Panc1 (cell line): ENCODE measurements around the gene ACTL9. TPM values are rescaled to one million over a fixed set of nuclear protein-coding genes. Genes with fewer than 3 reads are reported as not detected.
A peak's percentile ranks its signal among the peaks of the same experiment; 100 is the strongest.

Experiments
- ATAC-seq: fragments of 200-7000 bp; cut with Tn5 transposase; 2 replicates; pipeline ENCODE4 v1.9.1; 2020; ENCODE audit warnings: mild to moderate bottlenecking, moderate library complexity
- BruUV-seq: library from RNA; stranded (reverse); fragments of 400-500 nt; replicated peaks from 2 replicates; lab custom pipeline; 2021; lab: Mats Ljungman, UMichigan
- CTCF ChIA-PET: fragments of 300-600 bp; sonication (Branson Sonifier 250); formaldehyde crosslinking; loops from one replicate; lab custom pipeline; 2022; ENCODE audit warnings: antibody characterized with exemption; lab: Charles Lee
- POLR2A ChIA-PET: fragments of 300-600 bp; sonication (Branson Sonifier 250); formaldehyde crosslinking; loops from one replicate; lab custom pipeline; 2022; ENCODE audit warnings: antibody characterized with exemption; lab: Charles Lee
- DNase-seq: peaks from one replicate; pipeline ENCODE4 v3.0.0-alpha.2; 2010; ENCODE audit warnings: low read depth, low spot score
- H3K27ac ChIP-seq: 2 replicates; pipeline ENCODE4 v1.5.1; 2011; ENCODE audit warnings: mild to moderate bottlenecking, low read length, inconsistent platforms
- H3K27me3 ChIP-seq: fragments of 200-500 bp; sonication (Bioruptor generic); 2 replicates; pipeline ENCODE4 v1.6.0; 2014; ENCODE audit warnings: low read length, inconsistent platforms; ENCODE audit not compliant: control insufficient read depth, insufficient read depth
- H3K36me3 ChIP-seq: fragments of 200-500 bp; sonication (Bioruptor generic); 2 replicates; pipeline ENCODE4 v1.5.1; 2014; ENCODE audit warnings: inconsistent platforms, mild to moderate bottlenecking, low read length, moderate library complexity; ENCODE audit not compliant: control insufficient read depth, insufficient read depth
- H3K4me1 ChIP-seq: 2 replicates; pipeline ENCODE4 v1.5.1; 2011; ENCODE audit warnings: inconsistent platforms, mild to moderate bottlenecking, low read length, moderate library complexity; ENCODE audit not compliant: control insufficient read depth, insufficient read depth
- H3K4me3 ChIP-seq, 2 experiments: 2 replicates each; pipeline ENCODE4 v1.5.1; 2011 to 2012; ENCODE audit warnings: low read depth in 2 of 2, low read length in 2 of 2, mild to moderate bottlenecking in 2 of 2, inconsistent platforms in 1 of 2, moderate library complexity in 1 of 2
- H3K9me3 ChIP-seq: fragments of 200-500 bp; sonication (Bioruptor generic); 2 replicates; pipeline ENCODE4 v1.5.1; 2014; ENCODE audit warnings: low read depth, mild to moderate bottlenecking, inconsistent platforms, low read length, moderate library complexity; ENCODE audit not compliant: control insufficient read depth, insufficient read depth
- CTCF ChIP-seq: fragments of 450-650 bp; IDR thresholded peaks from 2 replicates; pipeline ENCODE4 v1.5.1; 2017; ENCODE audit warnings: mild to moderate bottlenecking
- POLR2AphosphoS5 ChIP-seq: IDR thresholded peaks from 2 replicates; pipeline ENCODE4 v1.6.1; 2012; ENCODE audit warnings: mild to moderate bottlenecking, low read depth, low read length, moderate library complexity
- REST ChIP-seq, 2 experiments: IDR thresholded peaks; 2 replicates each; pipeline ENCODE4 v1.6.1; 2011 to 2012; ENCODE audit warnings: low read depth in 2 of 2, control low read depth in 1 of 2, low read length in 1 of 2, mild to moderate bottlenecking in 1 of 2, moderate library complexity in 1 of 2; ENCODE audit not compliant: insufficient read depth in 1 of 2
- SIN3A ChIP-seq: IDR thresholded peaks from 2 replicates; pipeline ENCODE4 v1.6.1; 2012; ENCODE audit warnings: low read depth, mild to moderate bottlenecking, low read length, moderate library complexity, borderline replicate concordance; ENCODE audit not compliant: insufficient read depth
- TCF7L2 ChIP-seq: IDR thresholded peaks from 2 replicates; pipeline ENCODE4 v1.6.1; 2011; ENCODE audit warnings: mild to moderate bottlenecking, low read depth, low read length, inconsistent platforms
- in situ Hi-C: cut with HindIII; loops from 2 replicates; pipeline ENCODE4 v1.10.0; 2016; ENCODE audit warnings: low sequenced_read_pairs, low pct_unique_long_range_greater_than_20kb
- intact Hi-C: fragments of 100-400 bp; cut with micrococcal nuclease; formaldehyde crosslinking; loops from one replicate; pipeline ENCODE4 v1.10.0; 2022; ENCODE audit not compliant: unreplicated experiment
- total RNA-seq: library from RNA; stranded (reverse); gene quantifications from one replicate; pipeline ENCODE4 v1.2.1, GENCODE V29; 2021; ENCODE audit not compliant: unreplicated experiment

The ACTL9 gene
- total RNA-seq, 1 experiment from 2014 or later: not detected

DNA sequence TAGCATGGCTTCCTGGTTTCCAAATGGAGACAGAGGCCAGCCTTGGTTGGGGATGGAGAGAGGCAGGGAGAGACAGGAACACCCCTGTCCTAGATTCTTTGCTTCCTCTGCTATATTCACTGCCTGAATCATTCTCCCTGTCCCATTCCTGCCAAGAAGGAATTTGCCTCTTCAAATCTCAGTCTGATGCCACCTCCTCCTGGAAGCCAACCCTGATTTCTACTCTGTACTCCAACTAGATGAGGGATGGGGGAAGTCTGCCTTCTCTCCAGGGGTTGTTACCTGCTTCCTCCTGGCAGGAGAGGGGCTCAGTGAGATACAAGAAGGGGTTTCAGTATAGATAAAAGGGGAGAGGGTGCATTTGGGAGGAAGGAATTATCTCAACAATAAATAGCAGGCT is 1.3 kb upstream of the ACTL9 start:
- no peak overlapping the region for H3K4me3 ChIP-seq
- H3K36me3 ChIP-seq: no peaks in the 10 kb centered on the region
- TF ChIP-seq POLR2AphosphoS5: no peak
- TF ChIP-seq CTCF: no peak
- TF ChIP-seq SIN3A: no peak
- TF ChIP-seq TCF7L2: no peak
- no peak for TF ChIP-seq REST (IDR thresholded peaks at IDR 0.05; ENCODE audit: insufficient read depth in 1 of 2, low read depth in 2 of 2, low read length in 1 of 2)
- POLR2A ChIA-PET: no interaction called here
- in situ Hi-C loops: no loop called here
- no peak for DNase-seq
- CTCF ChIA-PET: no interaction called here
- no peaks in the 10 kb centered on the region for H3K27me3 ChIP-seq
- no peak overlapping the region for H3K27ac ChIP-seq
- intact Hi-C loops: no loop called here
- no peaks in the 10 kb centered on the region for H3K4me1 ChIP-seq
- ATAC-seq: no peak
- no TSS peak for BruUV-seq
- H3K9me3 ChIP-seq: no peaks in the 10 kb centered on the region

DNA sequence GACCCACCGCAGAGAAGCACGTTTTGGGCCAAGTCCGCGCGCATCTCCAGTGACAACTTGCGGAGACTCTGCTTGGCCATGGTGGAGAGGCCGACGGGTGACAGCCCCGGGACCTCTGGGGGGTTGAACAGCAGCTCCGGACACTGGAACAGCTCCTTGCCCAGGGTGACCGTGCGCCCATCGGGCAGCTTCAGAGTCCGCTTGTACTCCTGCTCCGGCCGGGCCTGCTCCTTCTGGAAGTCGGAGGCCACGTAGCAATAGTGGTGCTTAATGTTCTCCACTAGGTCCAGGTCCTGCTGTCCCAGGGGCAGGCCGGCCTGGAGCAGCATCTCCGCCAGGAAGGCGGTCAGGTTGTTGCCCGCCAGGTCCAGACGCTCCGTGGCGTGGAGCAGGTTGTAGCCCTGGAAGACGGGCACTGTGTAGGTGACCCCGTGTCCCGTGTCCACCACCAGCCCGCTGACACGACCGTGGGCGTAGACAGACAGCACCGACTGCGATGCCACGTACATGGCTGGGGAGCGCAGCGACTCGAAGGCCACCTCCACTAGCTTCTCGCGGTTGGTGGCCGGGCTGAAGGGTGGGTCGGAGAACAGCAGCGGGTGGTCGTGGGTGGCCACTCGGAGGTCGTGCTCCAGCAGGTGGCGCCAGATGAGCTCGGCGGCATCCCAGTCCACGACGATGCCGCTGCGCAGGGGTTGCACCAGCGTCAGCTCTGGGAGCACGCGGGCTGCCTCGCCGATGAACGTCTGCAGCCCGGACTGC is 743 bp downstream of the ACTL9 start:
- no peaks in the 10 kb centered on the region for H3K9me3 ChIP-seq
- CTCF ChIA-PET: no interaction called here

More for the DNA sequence above, 743 bp downstream of the ACTL9 start:
- no peaks in the 10 kb centered on the region for H3K4me1 ChIP-seq
- no peak overlapping the region for H3K27ac ChIP-seq
- peak; percentile 70 for TF ChIP-seq CTCF
- no peak for TF ChIP-seq SIN3A
- intact Hi-C loops (no loop called here), in situ Hi-C loops (no loop called here)
- no peaks in the 10 kb centered on the region for H3K36me3 ChIP-seq
- POLR2A ChIA-PET: no interaction called here
- DNase-seq (no peak), ATAC-seq (no peak)
- BruUV-seq: no TSS peak
- no peak overlapping the region for H3K4me3 ChIP-seq
- H3K27me3 ChIP-seq: no peaks in the 10 kb centered on the region
